Neural cell (in vitro differentiated cells): Measurements from ENCODE around the gene GRAMD2A. TPM values are rescaled to one million over a fixed set of nuclear protein-coding genes. Genes with fewer than 3 reads are reported as not detected.

Source experiments
- H2AFZ ChIP-seq: fragments of 200-600, 300-800 bp; sonication (generic), shearing (Covaris generic); 2 replicates; pipeline ENCODE4 v1.6.0; 2014; ENCODE audit warnings: low read depth, mild to moderate bottlenecking, antibody characterized with exemption, low read length, moderate library complexity
- H3F3A ChIP-seq: fragments of 200-600 bp; shearing (Covaris generic); 2 replicates; pipeline ENCODE4 v1.6.1; 2016; ENCODE audit warnings: mild to moderate bottlenecking, moderate library complexity, mixed read lengths, antibody characterized with exemption, low read length; ENCODE audit not compliant: insufficient read depth, poor library complexity, severe bottlenecking
- H3K27ac ChIP-seq: fragments of 200-600, 300-800 bp; sonication (generic), shearing (Covaris generic); 2 replicates; pipeline ENCODE4 v1.5.1; 2014; ENCODE audit warnings: mild to moderate bottlenecking, low read length, moderate library complexity
- H3K27me3 ChIP-seq: fragments of 300-800, 200-600 bp; sonication (generic), shearing (Covaris generic); 2 replicates; pipeline ENCODE4 v1.6.0; 2014; ENCODE audit warnings: mild to moderate bottlenecking, low read depth, low read length, moderate library complexity; ENCODE audit not compliant: insufficient read depth
- H3K36me3 ChIP-seq: fragments of 300-800, 200-600 bp; sonication (generic), shearing (Covaris generic); 2 replicates; pipeline ENCODE4 v1.5.1; 2014; ENCODE audit warnings: mild to moderate bottlenecking, antibody characterized with exemption, low read length, moderate library complexity; ENCODE audit not compliant: insufficient read depth
- H3K4me2 ChIP-seq: fragments of 300-800, 200-600 bp; sonication (generic), shearing (Covaris generic); 2 replicates; pipeline ENCODE4 v1.6.0; 2014; ENCODE audit warnings: mild to moderate bottlenecking, low read length
- H3K4me3 ChIP-seq: fragments of 300-800, 200-600 bp; sonication (generic), shearing (Covaris generic); 2 replicates; pipeline ENCODE4 v1.5.1; 2014; ENCODE audit warnings: mild to moderate bottlenecking, low read length, moderate library complexity
- H3K79me2 ChIP-seq: fragments of 200-600 bp; shearing (Covaris generic); replicated peaks from 2 replicates; pipeline ENCODE4 v1.6.0; 2014; ENCODE audit warnings: mild to moderate bottlenecking, low read length, moderate library complexity; ENCODE audit not compliant: insufficient read depth
- H3K9ac ChIP-seq: fragments of 300-800, 200-600 bp; sonication (generic), shearing (Covaris generic); 2 replicates; pipeline ENCODE4 v1.6.1; 2016; ENCODE audit warnings: mild to moderate bottlenecking, low read length, mixed read lengths
- H3K9me2 ChIP-seq: fragments of 200-600 bp; shearing (Covaris generic); 2 replicates; pipeline ENCODE4 v1.6.1; 2016; ENCODE audit warnings: mild to moderate bottlenecking, low read length, mixed read lengths; ENCODE audit not compliant: insufficient read depth
- H3K9me3 ChIP-seq: fragments of 200-600, 300-800 bp; sonication (generic), shearing (Covaris generic); 2 replicates; pipeline ENCODE4 v1.6.1; 2016; ENCODE audit warnings: mild to moderate bottlenecking, mixed run types, low read length, moderate library complexity, mixed read lengths
- H4K20me1 ChIP-seq: fragments of 200-600 bp; shearing (Covaris generic); 2 replicates; pipeline ENCODE4 v1.6.1; 2016; ENCODE audit warnings: mild to moderate bottlenecking, mixed run types; ENCODE audit not compliant: insufficient read depth
- EP300 ChIP-seq: fragments of 450-650 bp; conservative IDR thresholded peaks from 2 replicates; pipeline ENCODE4 v1.6.1; 2014; ENCODE audit warnings: antibody characterized with exemption, mild to moderate bottlenecking, moderate library complexity; ENCODE audit not compliant: poor library complexity, severe bottlenecking
- EZH2 ChIP-seq: fragments of 200-600, 300-800 bp; shearing (Covaris generic), sonication (generic); IDR thresholded peaks from 2 replicates; pipeline ENCODE4 v1.6.1; 2014; ENCODE audit warnings: antibody characterized with exemption, low read length, borderline replicate concordance, mild to moderate bottlenecking; ENCODE audit not compliant: insufficient read depth, poor library complexity, severe bottlenecking
- MXI1 ChIP-seq: fragments of 450-650 bp; conservative IDR thresholded peaks from 2 replicates; pipeline ENCODE4 v1.6.1; 2014; ENCODE audit warnings: antibody characterized with exemption, mild to moderate bottlenecking; ENCODE audit not compliant: poor library complexity, severe bottlenecking
- POLR2AphosphoS5 ChIP-seq: IDR thresholded peaks from 2 replicates; pipeline ENCODE4 v1.6.1; 2012
- RAD21 ChIP-seq: fragments of 450-650 bp; conservative IDR thresholded peaks from 2 replicates; pipeline ENCODE4 v1.6.1; 2014; ENCODE audit warnings: antibody characterized with exemption, mild to moderate bottlenecking, moderate library complexity
- REST ChIP-seq: IDR thresholded peaks from 2 replicates; pipeline ENCODE4 v1.6.1; 2012; ENCODE audit warnings: borderline replicate concordance
- SMC3 ChIP-seq: fragments of 450-650 bp; conservative IDR thresholded peaks from 2 replicates; pipeline ENCODE4 v1.6.1; 2014; ENCODE audit warnings: antibody characterized with exemption, mild to moderate bottlenecking, moderate library complexity; ENCODE audit not compliant: poor library complexity
- TAF1 ChIP-seq: IDR thresholded peaks from 2 replicates; pipeline ENCODE4 v1.6.1; 2012; ENCODE audit warnings: low read depth
- polyA plus RNA-seq: library from polyadenylated mRNA; depleted of rRNA; stranded (reverse); fragments of >200 nt; gene quantifications from 2 replicates; pipeline ENCODE4 v1.2.3, GENCODE V29; 2014
- TF ChIP-seq, protein P1 (sequence below): fragments of 450-650 bp; IDR thresholded peaks from 2 replicates; pipeline ENCODE4 v1.5.1; 2014; ENCODE audit warnings: antibody characterized with exemption, mild to moderate bottlenecking, moderate library complexity; ENCODE audit not compliant: poor library complexity, severe bottlenecking

Gene GRAMD2A
- polyA plus RNA-seq, 1 donor from 2014 or later, result 1.9 TPM

DNA sequence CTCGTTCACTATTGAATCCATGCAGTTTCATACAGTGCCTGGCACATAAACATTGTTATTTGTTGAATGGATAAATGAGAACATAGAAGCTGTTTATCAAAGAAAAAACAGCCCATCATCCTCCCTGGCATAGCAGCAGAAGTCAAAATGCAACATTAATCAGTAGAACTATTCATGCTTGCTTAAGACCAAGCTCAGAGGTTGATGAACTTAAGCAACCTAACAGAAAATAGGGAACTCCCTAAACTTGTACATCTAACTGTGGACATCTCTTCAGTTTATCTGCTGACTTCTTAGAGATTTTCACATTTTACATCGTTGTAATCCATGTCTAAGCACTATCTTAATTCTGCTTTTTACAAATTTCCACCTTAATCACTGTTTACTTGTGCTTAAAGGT is 50.2 kb downstream of the GRAMD2A start:
- Histone ChIP-seq H3F3A (no peaks in the 10 kb centered on the region), H3K27ac (no peak overlapping the region), H3K27me3 (no peaks in the 10 kb centered on the region), H3K79me2 (no peaks in the 10 kb centered on the region), H3K36me3 (no peaks in the 10 kb centered on the region), H3K4me3 (no peak overlapping the region), H3K9ac (no peak overlapping the region), H4K20me1 (no peaks in the 10 kb centered on the region), H2AFZ (no peak overlapping the region), H3K9me2 (no peaks in the 10 kb centered on the region), H3K9me3 (no peaks in the 10 kb centered on the region), H3K4me2 (no peak overlapping the region)
- no peak for TF ChIP-seq POLR2AphosphoS5
- no peak for TF ChIP-seq SMC3
- TF ChIP-seq MXI1, result no peak
- no peak for TF ChIP-seq TAF1
- TF ChIP-seq RAD21, result no peak

- Histone ChIP-seq H3K27ac (no peak overlapping the region), H3K27me3 (no peaks in the 10 kb centered on the region), H3F3A (no peaks in the 10 kb centered on the region), H3K9me3 (no peaks in the 10 kb centered on the region), H3K9me2 (no peaks in the 10 kb centered on the region), H3K36me3 (no peaks in the 10 kb centered on the region), H4K20me1 (no peaks in the 10 kb centered on the region), H3K9ac (no peak overlapping the region), H3K79me2 (no peaks in the 10 kb centered on the region), H2AFZ (no peak overlapping the region), H3K4me2 (no peak overlapping the region), H3K4me3 (no peak overlapping the region)
- TF ChIP-seq TAF1 (no peak), MXI1 (no peak), EP300 (no peak)
Measured at GRCh38 chr15:72146934-72147333, 50.7 kb downstream of the GRAMD2A start.

DNA sequence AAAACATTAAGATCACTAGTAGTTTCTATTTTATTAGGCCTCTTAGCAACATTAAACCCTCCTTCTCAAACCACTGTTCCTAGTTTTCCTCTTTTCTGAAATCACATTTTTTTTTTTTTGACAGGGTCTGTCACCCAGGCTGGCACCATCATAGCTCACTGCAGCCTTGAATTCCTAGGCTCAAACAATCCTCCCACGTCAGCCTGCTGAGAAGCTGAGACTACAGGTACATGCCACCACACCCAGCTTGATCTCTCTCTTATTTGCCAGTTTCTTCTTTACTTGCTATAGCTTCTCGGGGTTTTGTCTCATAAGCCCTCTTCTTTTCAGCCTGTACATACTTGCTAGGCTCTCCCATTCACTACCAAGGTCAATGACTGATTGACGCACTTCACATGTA is 51.4 kb downstream of the GRAMD2A start:
- TF ChIP-seq MXI1 (no peak), RAD21 (no peak), EP300 (no peak), POLR2AphosphoS5 (no peak)
- H3K9me2 ChIP-seq, result no peaks in the 10 kb centered on the region
- H3F3A ChIP-seq, result no peaks in the 10 kb centered on the region
- no peaks in the 10 kb centered on the region for H3K27me3 ChIP-seq
- H3K9ac ChIP-seq, result no peak overlapping the region
- H2AFZ ChIP-seq, result no peak overlapping the region
- no peaks in the 10 kb centered on the region for H3K9me3 ChIP-seq
- H3K4me3 ChIP-seq, result no peak overlapping the region
- H3K27ac ChIP-seq, result no peak overlapping the region
- H4K20me1 ChIP-seq, result no peaks in the 10 kb centered on the region
- H3K36me3 ChIP-seq, result no peaks in the 10 kb centered on the region
- H3K4me2 ChIP-seq, result no peak overlapping the region
- H3K79me2 ChIP-seq, result no peaks in the 10 kb centered on the region

- H3K27ac ChIP-seq, result no peak overlapping the region
- no peak overlapping the region for H3K4me3 ChIP-seq
- H3K79me2 ChIP-seq, result no peaks in the 10 kb centered on the region
- H4K20me1 ChIP-seq, result no peaks in the 10 kb centered on the region
- H3K9me2 ChIP-seq, result no peaks in the 10 kb centered on the region
- H3K27me3 ChIP-seq, result no peaks in the 10 kb centered on the region
- no peaks in the 10 kb centered on the region for H3F3A ChIP-seq
- no peak overlapping the region for H3K4me2 ChIP-seq
- no peak overlapping the region for H3K9ac ChIP-seq
- H3K36me3 ChIP-seq, result no peaks in the 10 kb centered on the region
- no peak overlapping the region for H2AFZ ChIP-seq
- no peaks in the 10 kb centered on the region for H3K9me3 ChIP-seq
- TF ChIP-seq, protein P1, sequence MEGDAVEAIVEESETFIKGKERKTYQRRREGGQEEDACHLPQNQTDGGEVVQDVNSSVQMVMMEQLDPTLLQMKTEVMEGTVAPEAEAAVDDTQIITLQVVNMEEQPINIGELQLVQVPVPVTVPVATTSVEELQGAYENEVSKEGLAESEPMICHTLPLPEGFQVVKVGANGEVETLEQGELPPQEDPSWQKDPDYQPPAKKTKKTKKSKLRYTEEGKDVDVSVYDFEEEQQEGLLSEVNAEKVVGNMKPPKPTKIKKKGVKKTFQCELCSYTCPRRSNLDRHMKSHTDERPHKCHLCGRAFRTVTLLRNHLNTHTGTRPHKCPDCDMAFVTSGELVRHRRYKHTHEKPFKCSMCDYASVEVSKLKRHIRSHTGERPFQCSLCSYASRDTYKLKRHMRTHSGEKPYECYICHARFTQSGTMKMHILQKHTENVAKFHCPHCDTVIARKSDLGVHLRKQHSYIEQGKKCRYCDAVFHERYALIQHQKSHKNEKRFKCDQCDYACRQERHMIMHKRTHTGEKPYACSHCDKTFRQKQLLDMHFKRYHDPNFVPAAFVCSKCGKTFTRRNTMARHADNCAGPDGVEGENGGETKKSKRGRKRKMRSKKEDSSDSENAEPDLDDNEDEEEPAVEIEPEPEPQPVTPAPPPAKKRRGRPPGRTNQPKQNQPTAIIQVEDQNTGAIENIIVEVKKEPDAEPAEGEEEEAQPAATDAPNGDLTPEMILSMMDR, result no peak
- TF ChIP-seq SMC3, result no peak
- no peak for TF ChIP-seq EZH2
- no peak for TF ChIP-seq POLR2AphosphoS5
- no peak for TF ChIP-seq MXI1
- no peak for TF ChIP-seq RAD21
- no peak for TF ChIP-seq EP300
- no peak for TF ChIP-seq TAF1
- no peak for TF ChIP-seq REST
Measured at GRCh38 chr15:72141171-72142084, 56.2 kb downstream of the GRAMD2A start.
